GM19193 (cell line): ENCODE measurements around the gene PSMB1.

ENCODE experiments used
- POLR2A ChIP-seq: IDR thresholded peaks from 4 replicates; pipeline ENCODE4 v1.6.1; 2011; ENCODE audit not compliant: insufficient read depth, insufficient read length; ENCODE audit errors: extremely low read depth

PSMB1 gene

GRCh38 chr6:170552765-170553533, at the start of gene PSMB1:
TSS of gene PSMB1 (minus strand) at chr6:170553307. CDS start at chr6:170553242, 65 bp downstream.
- peak; percentile 94 for TF ChIP-seq POLR2A

DNA sequence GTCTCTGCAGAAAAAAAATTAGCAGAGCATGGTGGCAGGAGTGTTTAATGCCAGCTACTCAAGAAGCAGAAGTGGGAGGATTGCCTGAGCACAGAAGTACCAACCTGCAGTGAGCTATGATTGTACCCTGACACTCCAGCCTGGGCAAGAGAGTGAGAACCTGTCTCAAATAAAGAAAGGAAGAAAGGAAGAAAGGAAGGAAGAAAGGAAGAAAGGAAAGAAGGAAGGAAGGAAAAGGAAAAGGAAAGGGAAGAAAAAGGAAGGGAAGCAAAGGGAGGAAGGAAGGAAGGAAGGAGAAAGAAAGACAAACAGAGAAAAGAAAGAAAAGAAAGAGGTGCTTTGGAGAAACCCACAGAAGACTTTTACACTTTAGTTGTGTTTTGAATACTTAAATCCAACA, 44.2 kb upstream of the PSMB1 start:
- no peak for TF ChIP-seq POLR2A

DNA sequence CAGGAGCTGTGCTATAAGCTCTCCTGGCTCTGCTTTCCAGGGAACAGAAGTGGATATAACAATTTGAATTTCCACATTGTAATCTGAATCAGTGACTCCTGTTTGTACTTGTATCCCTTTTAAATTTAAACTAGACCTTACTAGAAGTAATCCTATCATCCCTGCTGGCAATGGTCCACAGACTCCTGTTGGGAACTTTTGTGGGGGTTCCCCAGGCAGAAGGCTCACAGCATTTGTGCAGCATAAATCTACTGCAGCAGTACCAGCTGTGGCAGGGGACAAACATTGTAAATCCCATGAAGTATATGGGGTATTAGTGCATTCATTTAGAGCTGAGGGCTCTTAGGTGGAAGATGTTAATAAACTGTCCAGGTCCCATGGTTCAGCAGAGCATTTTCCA, 43.3 kb upstream of the PSMB1 start:
- TF ChIP-seq POLR2A, result no peak

- TF ChIP-seq POLR2A, result no peak
Observed at GRCh38 chr6:170590725-170591124, 37.6 kb upstream of the PSMB1 start.

- no peak for TF ChIP-seq POLR2A
Observed at GRCh38 chr6:170584954-170585498, 31.9 kb upstream of the PSMB1 start.

DNA sequence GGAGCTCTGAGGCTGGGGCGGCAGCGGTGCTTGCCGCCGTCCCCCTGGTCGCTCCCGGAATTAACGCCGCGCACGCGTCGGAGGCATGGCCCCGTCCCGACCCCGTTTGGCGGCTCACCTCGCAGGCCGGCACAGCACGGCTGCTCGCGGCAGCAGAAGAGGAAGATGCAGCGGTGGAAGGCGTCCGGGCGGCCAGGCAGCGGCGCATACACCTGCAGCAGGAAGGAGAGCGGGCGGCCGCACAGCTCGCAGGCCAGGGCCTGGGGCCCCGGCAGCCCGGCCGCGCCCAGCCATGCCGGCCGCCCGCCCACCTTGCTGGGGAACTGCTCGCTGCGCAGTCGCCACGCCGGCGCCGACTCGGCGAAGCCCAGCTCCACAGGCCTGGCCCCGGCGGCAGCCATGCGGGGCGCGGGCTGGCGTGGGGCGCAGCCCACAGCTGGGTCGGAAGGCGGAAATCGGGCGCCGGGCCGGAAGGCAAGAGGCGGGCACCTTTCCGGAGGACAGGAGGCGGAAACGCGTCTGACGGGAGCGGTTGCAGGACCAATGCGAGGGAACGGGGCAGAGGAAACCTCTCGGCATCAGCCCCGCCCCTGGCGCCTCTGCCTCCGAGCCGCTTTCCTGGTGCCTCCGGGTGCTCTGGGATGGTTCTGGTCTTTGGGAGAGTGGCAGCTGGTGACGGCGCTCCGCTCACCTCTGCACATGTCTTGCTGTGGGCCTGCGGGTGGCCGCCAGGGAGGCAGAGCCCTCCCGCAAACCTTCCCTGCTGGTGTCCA, 31.3 kb upstream of the PSMB1 start, which contains the start of gene PDCD2:
PDCD2 (minus strand) TSS at position 457 of the 773 bp plus-strand sequence; CDS start at position 401, 56 bp downstream.
- TF ChIP-seq POLR2A, result peak; percentile 94

DNA sequence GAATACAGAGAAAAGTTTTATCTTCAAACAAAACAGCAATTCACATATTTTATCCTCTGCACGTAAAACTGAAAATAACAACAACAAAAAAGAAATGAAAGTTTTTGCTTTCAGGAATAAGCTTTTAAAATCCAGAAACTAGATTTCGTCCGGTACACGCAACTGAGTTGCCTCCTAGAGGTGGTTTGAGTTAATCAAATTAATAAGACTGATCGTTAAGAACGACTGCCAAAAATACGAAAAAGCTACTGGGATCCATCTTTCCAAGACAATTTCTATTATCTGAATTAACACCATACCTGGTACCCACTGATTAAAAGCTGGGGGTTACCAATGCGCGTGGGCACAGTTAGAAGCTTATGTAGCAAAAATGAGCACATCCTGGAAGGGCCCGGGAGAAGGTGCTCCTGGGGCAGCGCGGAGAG, 30.7 kb upstream of the PSMB1 start:
- TF ChIP-seq POLR2A, result no peak

- no peak for TF ChIP-seq POLR2A
Observed at GRCh38 chr6:170578909-170579308, 25.8 kb upstream of the PSMB1 start.

GRCh38 chr6:170575250-170575649, 22.1 kb upstream of the PSMB1 start:
- no peak for TF ChIP-seq POLR2A

- TF ChIP-seq POLR2A, result no peak
Observed at GRCh38 chr6:170572704-170573466, 19.8 kb upstream of the PSMB1 start.

- no peak for TF ChIP-seq POLR2A
Observed at GRCh38 chr6:170564936-170565530, 11.9 kb upstream of the PSMB1 start.

- TF ChIP-seq POLR2A, result no peak
Observed at GRCh38 chr6:170561555-170561954, 8.4 kb upstream of the PSMB1 start.

GRCh38 chr6:170555305-170555704, 2.2 kb upstream of the PSMB1 start:
- no peak for TF ChIP-seq POLR2A

DNA sequence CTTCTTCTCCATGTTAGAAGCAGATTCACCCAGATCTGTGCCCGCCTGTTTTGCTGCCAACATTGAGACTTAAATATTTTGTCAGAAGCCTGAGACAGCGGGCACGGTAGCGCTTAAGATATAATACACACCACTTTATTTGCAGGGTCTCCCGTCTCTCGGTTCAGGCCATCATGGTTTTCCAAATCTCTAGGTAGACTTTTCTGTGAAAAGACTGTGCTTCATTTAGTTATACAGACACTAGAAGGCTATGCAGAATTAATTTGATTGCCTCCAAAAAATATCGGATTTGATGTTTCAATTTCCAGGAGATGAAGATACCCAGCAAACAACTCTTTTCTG, 1.7 kb upstream of the PSMB1 start:
- TF ChIP-seq POLR2A, result no peak

DNA sequence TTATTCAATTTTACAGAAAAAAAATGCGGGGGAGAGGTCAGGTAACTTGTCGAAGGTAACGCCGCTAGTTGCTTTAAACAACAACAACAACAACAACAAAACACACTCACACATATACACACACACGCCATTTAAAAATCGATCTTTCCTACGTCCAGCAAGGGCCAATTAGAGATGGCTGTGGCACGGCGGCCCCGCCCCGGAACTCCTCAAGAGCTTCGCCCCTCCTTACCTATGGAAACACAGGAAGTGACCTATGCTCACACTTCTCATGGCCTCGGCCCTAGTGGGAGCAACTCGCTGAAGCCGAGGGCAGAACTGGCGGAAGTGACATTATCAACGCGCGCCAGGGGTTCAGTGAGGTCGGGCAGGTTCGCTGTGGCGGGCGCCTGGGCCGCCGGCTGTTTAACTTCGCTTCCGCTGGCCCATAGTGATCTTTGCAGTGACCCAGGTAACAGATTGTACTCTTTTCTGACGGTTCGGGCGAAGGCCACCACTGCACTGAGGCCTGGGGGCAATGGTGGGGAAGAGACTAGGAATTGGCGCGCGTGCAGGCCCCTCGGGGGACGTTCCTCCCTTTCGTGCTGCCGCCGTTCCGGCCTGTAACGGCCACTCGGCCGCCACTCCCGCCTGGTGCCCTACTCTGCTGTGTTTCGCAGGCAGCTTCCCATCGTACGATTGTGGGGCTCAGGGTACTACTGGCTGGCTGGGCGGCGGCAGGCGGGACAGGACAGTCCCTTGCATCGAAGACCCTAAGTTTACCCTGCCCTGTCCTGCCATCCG, 1.1 kb upstream of the PSMB1 start, which contains the start of gene TBP:
TBP (plus strand) TSS at position 357 of the 783 bp plus-strand sequence. CDS start 2,661 bp downstream, outside the sequence.
- peak; percentile 80 for TF ChIP-seq POLR2A
